ENCODE data around the gene SLC35F3.

SLC35F3 gene

GRCh38 chr1:234277161-234277868 lies 372.8 kb downstream of the SLC35F3 start:
- TF ChIP-seq CTCF (IDR thresholded peaks at IDR 0.05; ENCODE audit: insufficient read depth, low read length, missing control alignments): no peak
- ChIA-PET CTCF (no interaction called here), POLR2A (no interaction called here)
- no peak for DNase-seq (ENCODE audit: low read depth, low spot score)
- no peak overlapping the region for H3K4me3 ChIP-seq (ENCODE audit: low read depth, low read length)

GRCh38 chr1:234279021-234279420 lies 374.5 kb downstream of the SLC35F3 start:
- ChIA-PET POLR2A (no interaction called here), CTCF (interaction anchor here (1.5 kb wide), 1 partner anchor 30 kb away, joined by 4 read pairs; no protein-coding TSS in a partner anchor)
- no peak for TF ChIP-seq CTCF (IDR thresholded peaks at IDR 0.05; ENCODE audit: insufficient read depth, low read length, missing control alignments)
- H3K4me3 ChIP-seq (ENCODE audit: low read depth, low read length): no peak overlapping the region
- DNase-seq (ENCODE audit: low read depth, low spot score): no peak

GRCh38 chr1:234280500-234280899 lies 376.0 kb downstream of the SLC35F3 start:
- CTCF ChIA-PET: interaction anchor here (2.2 kb wide), 1 partner anchor 29 kb away, joined by 6 read pairs; no protein-coding TSS in a partner anchor
- POLR2A ChIA-PET: no interaction called here
- no peak overlapping the region for H3K4me3 ChIP-seq (ENCODE audit: low read depth, low read length)
- no peak for DNase-seq (ENCODE audit: low read depth, low spot score)
- TF ChIP-seq CTCF (IDR thresholded peaks at IDR 0.05; ENCODE audit: insufficient read depth, low read length, missing control alignments): no peak

GRCh38 chr1:234281826-234282489 lies 377.5 kb downstream of the SLC35F3 start:
- CTCF ChIA-PET: interaction anchor here (2.2 kb wide), 1 partner anchor 28 kb away, joined by 6 read pairs; no protein-coding TSS in a partner anchor
- POLR2A ChIA-PET: no interaction called here
- no peak for TF ChIP-seq CTCF (IDR thresholded peaks at IDR 0.05; ENCODE audit: insufficient read depth, low read length, missing control alignments)
- H3K4me3 ChIP-seq (ENCODE audit: low read depth, low read length): no peak overlapping the region
- no peak for DNase-seq (ENCODE audit: low read depth, low spot score)

GRCh38 chr1:234286206-234286605 lies 381.7 kb downstream of the SLC35F3 start:
- DNase-seq (ENCODE audit: low read depth, low spot score): no peak
- ChIA-PET POLR2A (no interaction called here), CTCF (interaction anchor here (2.2 kb wide), 1 partner anchor 23 kb away, joined by 7 read pairs; no protein-coding TSS in a partner anchor)
- no peak for TF ChIP-seq CTCF (IDR thresholded peaks at IDR 0.05; ENCODE audit: insufficient read depth, low read length, missing control alignments)
- no peak overlapping the region for H3K4me3 ChIP-seq (ENCODE audit: low read depth, low read length)

- ChIA-PET POLR2A (no interaction called here), CTCF (no interaction called here)
- H3K4me3 ChIP-seq (ENCODE audit: low read depth, low read length): no peak overlapping the region
- no peak for DNase-seq (ENCODE audit: low read depth, low spot score)
- TF ChIP-seq CTCF (IDR thresholded peaks at IDR 0.05; ENCODE audit: insufficient read depth, low read length, missing control alignments): no peak
These were observed 384.5 kb downstream of the SLC35F3 start for GRCh38 chr1:234288946-234289345.
